ENCODE measurements around the gene PLEKHG2.

DNA sequence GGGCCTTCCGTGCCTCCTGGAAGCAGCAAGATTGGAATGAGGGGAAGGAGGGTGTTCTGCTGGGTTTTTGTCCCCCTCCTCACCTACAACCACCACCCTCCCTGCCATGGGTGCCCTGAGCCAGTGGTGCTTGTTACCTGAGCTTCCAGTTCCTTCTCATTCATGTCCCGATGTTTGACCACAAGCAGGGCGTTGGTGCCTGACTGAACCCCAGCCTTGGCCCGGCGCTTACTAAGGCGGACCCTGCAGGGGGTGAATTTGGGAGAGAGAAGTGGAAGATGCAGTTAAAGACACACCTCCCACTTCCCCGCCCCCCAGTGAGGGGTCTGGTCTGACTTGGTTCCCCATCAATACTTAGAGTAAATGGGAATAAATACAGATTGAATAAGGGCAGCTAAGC lies 25.9 kb upstream of the PLEKHG2 start:
- TF ChIP-seq EP300 (IDR thresholded peaks at IDR 0.05; ENCODE audit: borderline replicate concordance) (no peak), RAD21 (IDR thresholded peaks at IDR 0.05; ENCODE audit: low read depth) (no peak), TAF1 (IDR thresholded peaks at IDR 0.05; ENCODE audit: low read depth) (no peak), REST (IDR thresholded peaks at IDR 0.05; ENCODE audit: low read depth) (no peak), CREB1 (IDR thresholded peaks at IDR 0.05; ENCODE audit: low read depth) (no peak), YY1 (IDR thresholded peaks at IDR 0.05; ENCODE audit: low read depth) (no peak), CEBPB (IDR thresholded peaks at IDR 0.05) (no peak), EGR1 (IDR thresholded peaks at IDR 0.05) (no peak), TCF12 (IDR thresholded peaks at IDR 0.05; ENCODE audit: low read depth) (no peak)
- TF ChIP-seq, protein P1, sequence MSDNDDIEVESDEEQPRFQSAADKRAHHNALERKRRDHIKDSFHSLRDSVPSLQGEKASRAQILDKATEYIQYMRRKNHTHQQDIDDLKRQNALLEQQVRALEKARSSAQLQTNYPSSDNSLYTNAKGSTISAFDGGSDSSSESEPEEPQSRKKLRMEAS (IDR thresholded peaks at IDR 0.05) = no peak
- TF ChIP-seq, protein P2, sequence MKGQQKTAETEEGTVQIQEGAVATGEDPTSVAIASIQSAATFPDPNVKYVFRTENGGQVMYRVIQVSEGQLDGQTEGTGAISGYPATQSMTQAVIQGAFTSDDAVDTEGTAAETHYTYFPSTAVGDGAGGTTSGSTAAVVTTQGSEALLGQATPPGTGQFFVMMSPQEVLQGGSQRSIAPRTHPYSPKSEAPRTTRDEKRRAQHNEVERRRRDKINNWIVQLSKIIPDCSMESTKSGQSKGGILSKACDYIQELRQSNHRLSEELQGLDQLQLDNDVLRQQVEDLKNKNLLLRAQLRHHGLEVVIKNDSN (IDR thresholded peaks at IDR 0.05) = no peak
